WERI-Rb-1 (cell line): ENCODE data around the gene ITFG2.
"Not testable (repeated sequence)": the region's sequence is repeated elsewhere in the genome, so short reads cannot be mapped to it uniquely, and the experiment has no call there.

Experiments used
- DNase-seq: peaks from one replicate; pipeline ENCODE4 v3.0.0-alpha.2; 2020
- H3K27ac ChIP-seq: fragments of 250-450 bp; sonication (Bioruptor Pico); 2 replicates; pipeline ENCODE4 v1.5.1; 2020; ENCODE audit warnings: mild to moderate bottlenecking, moderate library complexity
- H3K27me3 ChIP-seq: fragments of 250-450 bp; sonication (Bioruptor Pico); 2 replicates; pipeline ENCODE4 v1.5.1; 2021; ENCODE audit warnings: mild to moderate bottlenecking, low read depth, moderate library complexity; ENCODE audit not compliant: insufficient read depth, severe bottlenecking
- H3K36me3 ChIP-seq: fragments of 250-450 bp; sonication (Bioruptor Pico); 2 replicates; pipeline ENCODE4 v1.5.1; 2020; ENCODE audit warnings: mild to moderate bottlenecking, moderate library complexity
- H3K4me3 ChIP-seq: 2 replicates; pipeline ENCODE4 v1.5.1; 2011; ENCODE audit warnings: low read depth, mild to moderate bottlenecking, control low read depth, low read length
- H3K9me3 ChIP-seq: fragments of 250-450 bp; sonication (Bioruptor Pico); 2 replicates; pipeline ENCODE4 v1.5.1; 2021; ENCODE audit warnings: mild to moderate bottlenecking, moderate library complexity; ENCODE audit not compliant: severe bottlenecking
- CTCF ChIP-seq: IDR thresholded peaks from 2 replicates; pipeline ENCODE4 v1.5.1; 2011; ENCODE audit warnings: low read depth, mild to moderate bottlenecking, control low read depth, inconsistent platforms, low read length

The ITFG2 gene

GRCh38 chr12:2857576-2857975 is 45.1 kb downstream of the ITFG2 start:
- H3K27ac ChIP-seq: no peak overlapping the region
- TF ChIP-seq CTCF: no peak
- no peak overlapping the region for H3K4me3 ChIP-seq
- H3K9me3 ChIP-seq: no peaks in the 10 kb centered on the region
- H3K36me3 ChIP-seq: peaks cover 50% of the 10 kb centered on the region
- H3K27me3 ChIP-seq: no peaks in the 10 kb centered on the region
- no peak for DNase-seq

- Histone ChIP-seq H3K36me3 (peaks cover 58% of the 10 kb centered on the region), H3K9me3 (no peaks in the 10 kb centered on the region), H3K4me3 (no peak overlapping the region), H3K27me3 (no peaks in the 10 kb centered on the region), H3K27ac (no peak overlapping the region)
- no peak for DNase-seq
- no peak for TF ChIP-seq CTCF
These were observed 45.9 kb downstream of the ITFG2 start for GRCh38 chr12:2858334-2858733.

GRCh38 chr12:2858944-2859421 is 46.5 kb downstream of the ITFG2 start:
- H3K27ac ChIP-seq: no peak overlapping the region
- no peak for TF ChIP-seq CTCF
- no peaks in the 10 kb centered on the region for H3K27me3 ChIP-seq
- H3K4me3 ChIP-seq: no peak overlapping the region
- H3K9me3 ChIP-seq: no peaks in the 10 kb centered on the region
- H3K36me3 ChIP-seq: peaks cover 64% of the 10 kb centered on the region
- DNase-seq: no peak

GRCh38 chr12:2860170-2860569 is 47.7 kb downstream of the ITFG2 start:
- Histone ChIP-seq H3K36me3 (peaks cover 76% of the 10 kb centered on the region), H3K9me3 (no peaks in the 10 kb centered on the region), H3K4me3 (no peak overlapping the region), H3K27me3 (no peaks in the 10 kb centered on the region), H3K27ac (no peak overlapping the region)
- DNase-seq: no peak
- no peak for TF ChIP-seq CTCF

GRCh38 chr12:2862876-2863275 is 50.4 kb downstream of the ITFG2 start:
- H3K9me3 ChIP-seq: no peaks in the 10 kb centered on the region
- no peaks in the 10 kb centered on the region for H3K27me3 ChIP-seq
- H3K4me3 ChIP-seq: no peak overlapping the region
- peaks cover 99% of the 10 kb centered on the region for H3K36me3 ChIP-seq
- TF ChIP-seq CTCF: no peak
- no peak overlapping the region for H3K27ac ChIP-seq
- no peak for DNase-seq

- not testable (repeated sequence) for DNase-seq, H3K9me3 ChIP-seq, H3K27me3 ChIP-seq, H3K27ac ChIP-seq, H3K4me3 ChIP-seq
- H3K36me3 ChIP-seq: peaks cover 99% of the 10 kb centered on the region
These were observed 50.9 kb downstream of the ITFG2 start for GRCh38 chr12:2863402-2863801.
